NCI-H524 treated with DMSO at 0.1 percent for 48 hours (cell line): ENCODE results near the gene ATP11A.

ENCODE experiments used
- DNase-seq: peaks from one replicate; lab custom pipeline; 2025; lab: John Stamatoyannopoulos, UW

ATP11A gene

GRCh38 chr13:112931028-112931934, 241.4 kb downstream of the ATP11A start:
- DNase-seq, result peak; percentile 14

- DNase-seq, result no peak
Measured at GRCh38 chr13:112932971-112933370, 243.1 kb downstream of the ATP11A start.

- DNase-seq, result no peak
Measured at GRCh38 chr13:112933649-112934048, 243.8 kb downstream of the ATP11A start.

- DNase-seq, result no peak
Measured at GRCh38 chr13:112934078-112934477, 244.2 kb downstream of the ATP11A start.
